Stimulated activated CD4-positive, alpha-beta T cell treated with anti-CD3 and anti-CD28 coated beads, TNF-alpha, amount 100 ng/mL, for 4 hours (primary cell): ENCODE results near the gene ZNF626.
"Not testable (repeated sequence)": the region's sequence is repeated elsewhere in the genome, so short reads cannot be mapped to it uniquely, and the experiment has no call there.

Experiments used
- DNase-seq, 3 experiments: peaks; one replicate each; pipeline ENCODE4 v3.0.0-alpha.2; 2020; ENCODE audit warnings: low read depth in 3 of 3

Gene ZNF626

GRCh38 chr19:20661150-20661819 lies at the start of gene ZNF626:
Gene ZNF626, minus strand, starts transcription at chr19:20661571. Its CDS starts 125 bp downstream, at chr19:20661446.
- peak; percentile 70 to 85 (median 82) for DNase-seq

- DNase-seq, result no peak
Measured at GRCh38 chr19:20669263-20669662, 7.9 kb upstream of the ZNF626 start.

- no peak for DNase-seq
Measured at GRCh38 chr19:20667281-20667680, 5.9 kb upstream of the ZNF626 start.

- no peak for DNase-seq
Measured at GRCh38 chr19:20664901-20665781, 3.8 kb upstream of the ZNF626 start.

GRCh38 chr19:20664475-20664874 lies 3.1 kb upstream of the ZNF626 start:
- DNase-seq, result not testable (repeated sequence)

- DNase-seq, result no peak
Measured at GRCh38 chr19:20662421-20663105, 1.2 kb upstream of the ZNF626 start.

- no peak for DNase-seq
Measured at GRCh38 chr19:20660473-20661140, 764 bp downstream of the ZNF626 start.

- DNase-seq, result no peak
Measured at GRCh38 chr19:20640545-20640944, 20.8 kb downstream of the ZNF626 start.

- DNase-seq, result no peak
Measured at GRCh38 chr19:20640023-20640422, 21.3 kb downstream of the ZNF626 start.

- not testable (repeated sequence) for DNase-seq
Measured at GRCh38 chr19:20624560-20624959, 36.8 kb downstream of the ZNF626 start.

- no peak for DNase-seq
Measured at GRCh38 chr19:20616071-20616470, 45.3 kb downstream of the ZNF626 start.

- not testable (repeated sequence) for DNase-seq
Measured at GRCh38 chr19:20614971-20615370, 46.4 kb downstream of the ZNF626 start.

GRCh38 chr19:20612711-20613316 lies 48.6 kb downstream of the ZNF626 start:
- DNase-seq, result no peak

- DNase-seq, result no peak
Measured at GRCh38 chr19:20611866-20612265, 49.5 kb downstream of the ZNF626 start.

- DNase-seq, result no peak
Measured at GRCh38 chr19:20607943-20608342, 53.4 kb downstream of the ZNF626 start.
